Tibial nerve (tissue), 4 donors: ENCODE data around the gene VPS41.

ENCODE experiments used
- CTCF ChIP-seq, 5 experiments: fragments of 200-600 bp in 3 of 5; fragments of 450-650 bp in 2 of 5; sonication (generic) in 3 of 5; IDR thresholded peaks; one replicate each; pipeline ENCODE4 v1.5.1; 2016 to 2019; ENCODE audit warnings: antibody characterized with exemption in 5 of 5, mild to moderate bottlenecking in 3 of 5, moderate library complexity in 2 of 5
- EP300 ChIP-seq, 2 donors: sonication (generic); formaldehyde crosslinking; IDR thresholded peaks; one replicate each; pipeline ENCODE4 v1.6.1; 2017; ENCODE audit warnings: antibody characterized with exemption in 2 of 2, mild to moderate bottlenecking in 1 of 2
- POLR2A ChIP-seq, 2 donors: fragments of 450-650 bp; IDR thresholded peaks; one replicate each; pipeline ENCODE4 v1.6.1; 2017; ENCODE audit warnings: antibody characterized with exemption in 2 of 2, mild to moderate bottlenecking in 2 of 2, moderate library complexity in 2 of 2

- TF ChIP-seq POLR2A (IDR thresholded peaks at IDR 0.05) = no peak
- TF ChIP-seq CTCF (IDR thresholded peaks at IDR 0.05) = no peak
- TF ChIP-seq EP300 (IDR thresholded peaks at IDR 0.05) = no peak
Measured at GRCh38 chr7:38855867-38856266, 53.1 kb downstream of the VPS41 start.
